ENCODE data around the gene C15orf62.

Gene C15orf62

GRCh38 chr15:40756938-40757337, 12.8 kb upstream of the C15orf62 start:
- DNase-seq = no peak

GRCh38 chr15:40759961-40760360, 9.8 kb upstream of the C15orf62 start:
- no peak for DNase-seq

- DNase-seq = peak; percentile 87
Observed at GRCh38 chr15:40762919-40763800, 6.6 kb upstream of the C15orf62 start.

GRCh38 chr15:40763801-40764628, 5.8 kb upstream of the C15orf62 start, which contains the start of gene GCHFR:
Gene GCHFR, plus strand, starts transcription at chr15:40764068. Its CDS starts 113 bp downstream, at chr15:40764181.
- peak; percentile 86 for DNase-seq

GRCh38 chr15:40764629-40765103, 5.1 kb upstream of the C15orf62 start:
- no peak for DNase-seq

GRCh38 chr15:40766194-40766815, 3.5 kb upstream of the C15orf62 start:
- DNase-seq = no peak

- DNase-seq = no peak
Observed at GRCh38 chr15:40766906-40767837, 2.6 kb upstream of the C15orf62 start.

GRCh38 chr15:40767838-40768500, 1.8 kb upstream of the C15orf62 start:
- no peak for DNase-seq

GRCh38 chr15:40768521-40769273, 1.1 kb upstream of the C15orf62 start:
- no peak for DNase-seq

GRCh38 chr15:40770147-40770721, 454 bp downstream of the C15orf62 start:
- no peak for DNase-seq

- DNase-seq = no peak
Observed at GRCh38 chr15:40771242-40771641, 1.5 kb downstream of the C15orf62 start.

- no peak for DNase-seq
Observed at GRCh38 chr15:40772014-40772413, 2.2 kb downstream of the C15orf62 start.

GRCh38 chr15:40773496-40773895, 3.7 kb downstream of the C15orf62 start:
- no peak for DNase-seq

- DNase-seq = no peak
Observed at GRCh38 chr15:40773902-40774301, 4.1 kb downstream of the C15orf62 start.

GRCh38 chr15:40775007-40775406, 5.2 kb downstream of the C15orf62 start:
- DNase-seq = no peak

- no peak for DNase-seq
Observed at GRCh38 chr15:40775740-40776536, 6.2 kb downstream of the C15orf62 start.

GRCh38 chr15:40776537-40777141, 6.9 kb downstream of the C15orf62 start:
- DNase-seq = no peak

- no peak for DNase-seq
Observed at GRCh38 chr15:40782609-40783227, 12.9 kb downstream of the C15orf62 start.
